GM18499 (cell line): ENCODE results near the gene ATP8B1.
"Not testable (repeated sequence)": the region's sequence is repeated elsewhere in the genome, so short reads cannot be mapped to it uniquely, and the experiment has no call there.

Experiments used
- ATAC-seq: cut with Tn5 transposase; IDR thresholded peaks from one replicate; pipeline ENCODE4 v1.9.1; 2021; ENCODE audit warnings: moderate number of reproducible peaks; ENCODE audit not compliant: insufficient read depth, unreplicated experiment

ATP8B1 gene

DNA sequence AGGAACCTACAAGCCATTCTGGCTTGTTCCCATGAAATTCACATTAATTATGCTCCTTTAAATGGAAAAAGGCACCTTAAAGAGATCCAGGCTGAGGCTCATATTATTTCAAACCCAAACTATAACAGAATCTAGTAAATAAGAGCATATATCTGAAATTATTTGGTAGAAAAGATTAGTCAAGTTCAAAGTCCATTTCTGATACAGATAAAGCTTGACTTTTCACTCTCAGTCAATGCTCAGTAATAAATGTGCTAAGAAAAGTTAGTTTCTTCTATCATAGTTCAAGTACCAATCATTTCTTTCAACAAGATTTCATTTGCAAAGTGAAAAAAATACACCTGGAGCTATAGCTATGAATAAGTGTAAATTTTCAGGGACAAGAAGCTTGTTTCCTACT lies 119.6 kb downstream of the ATP8B1 start:
- ATAC-seq, result no peak

DNA sequence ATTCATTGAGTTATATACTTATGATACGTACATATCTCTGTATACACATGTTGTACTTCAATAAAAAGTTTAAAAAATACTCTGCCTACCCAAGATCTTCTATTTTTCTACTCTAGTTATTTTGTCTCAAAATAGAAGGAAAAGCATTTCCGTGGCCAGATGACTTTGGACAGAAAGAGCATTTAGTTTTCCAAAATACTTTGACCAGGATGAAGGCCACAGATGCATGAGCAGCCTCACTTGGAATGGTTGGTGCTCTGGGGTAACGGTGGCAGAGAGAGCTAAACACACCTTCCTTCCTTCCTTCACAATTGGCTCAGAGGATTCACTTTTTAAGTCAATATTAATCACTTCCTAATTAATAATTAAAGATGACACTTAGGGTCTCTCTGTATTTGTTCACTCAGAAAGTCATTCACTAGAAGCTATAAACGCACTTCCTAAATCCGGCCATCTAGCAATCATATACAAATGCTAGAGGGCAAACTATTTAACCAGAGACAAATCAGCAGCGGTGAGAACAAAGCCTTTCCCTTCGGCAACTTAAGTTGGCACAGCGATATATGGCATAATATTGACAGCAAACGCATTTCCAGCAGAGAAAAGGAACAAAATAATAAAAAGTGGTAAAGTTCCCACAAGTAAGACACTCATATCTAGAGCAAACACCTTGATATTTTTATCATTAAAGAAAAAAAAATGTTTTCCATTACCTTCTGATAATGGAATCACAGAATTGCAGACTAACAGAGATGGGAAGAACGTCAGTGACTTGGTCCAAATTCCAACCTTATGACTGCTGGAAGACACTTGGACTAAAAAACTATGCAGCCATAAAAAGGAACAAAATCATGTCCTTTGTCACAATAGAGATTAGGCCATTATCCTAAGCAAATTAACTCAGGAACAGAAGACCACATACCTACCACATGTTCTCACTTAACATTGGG lies 125.6 kb downstream of the ATP8B1 start:
- no peak for ATAC-seq

DNA sequence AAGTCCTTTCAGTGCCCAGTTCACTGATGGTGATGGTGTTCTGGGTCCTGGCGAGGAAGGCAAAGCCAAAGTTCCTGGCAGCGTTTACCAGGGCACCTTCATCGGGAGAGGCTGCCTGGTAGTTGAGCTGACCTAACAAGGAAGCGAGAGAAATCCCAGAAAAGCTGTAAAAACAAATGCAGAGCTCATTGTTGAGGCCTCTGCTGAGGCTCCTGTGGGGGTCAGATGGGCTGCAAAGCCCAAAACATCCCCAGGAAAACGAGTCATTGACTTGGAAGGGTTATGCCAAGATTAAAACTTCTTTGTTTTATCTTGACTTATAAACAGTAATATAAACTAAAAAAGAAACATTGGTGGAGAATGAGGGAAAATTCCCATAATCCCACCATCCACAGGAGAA lies 128.2 kb downstream of the ATP8B1 start:
- no peak for ATAC-seq

- ATAC-seq, result no peak
These were observed 133.1 kb downstream of the ATP8B1 start for GRCh38 chr18:57670046-57670445.

- no peak for ATAC-seq
These were observed 135.1 kb downstream of the ATP8B1 start for GRCh38 chr18:57668021-57668420.

DNA sequence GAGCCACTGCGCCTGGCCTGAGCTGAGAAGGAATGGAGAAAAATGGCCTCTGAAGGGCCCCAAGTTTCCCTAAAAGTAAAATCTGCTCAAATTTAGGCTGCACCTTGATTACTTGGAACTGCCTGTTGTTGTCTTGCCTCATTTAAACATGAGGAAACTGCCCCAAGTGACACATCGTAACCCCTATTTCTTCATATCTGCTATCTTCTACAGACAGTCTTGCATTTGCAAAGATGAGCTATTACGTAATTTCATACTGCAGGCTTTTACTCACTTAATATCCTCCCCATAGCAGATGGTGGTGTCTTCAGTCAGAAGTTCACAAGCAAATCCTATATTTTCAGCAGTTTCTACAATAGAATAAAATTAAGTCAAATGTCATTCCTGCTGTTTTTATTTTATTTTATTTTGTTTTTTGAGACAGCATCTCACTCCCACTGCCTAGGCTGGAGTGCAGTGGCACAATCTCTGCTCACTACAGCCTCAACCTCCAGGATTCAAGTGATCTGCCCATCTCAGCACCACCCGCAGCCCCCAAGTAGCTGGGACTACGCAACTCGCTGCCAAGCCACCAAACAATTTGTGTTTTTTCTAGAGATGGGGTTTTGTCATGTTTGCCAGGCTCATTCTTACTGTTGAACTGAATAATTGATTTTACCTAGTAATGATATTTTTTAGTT lies 136.2 kb downstream of the ATP8B1 start:
- no peak for ATAC-seq

- no peak for ATAC-seq
These were observed 138.4 kb downstream of the ATP8B1 start for GRCh38 chr18:57664568-57665165.

DNA sequence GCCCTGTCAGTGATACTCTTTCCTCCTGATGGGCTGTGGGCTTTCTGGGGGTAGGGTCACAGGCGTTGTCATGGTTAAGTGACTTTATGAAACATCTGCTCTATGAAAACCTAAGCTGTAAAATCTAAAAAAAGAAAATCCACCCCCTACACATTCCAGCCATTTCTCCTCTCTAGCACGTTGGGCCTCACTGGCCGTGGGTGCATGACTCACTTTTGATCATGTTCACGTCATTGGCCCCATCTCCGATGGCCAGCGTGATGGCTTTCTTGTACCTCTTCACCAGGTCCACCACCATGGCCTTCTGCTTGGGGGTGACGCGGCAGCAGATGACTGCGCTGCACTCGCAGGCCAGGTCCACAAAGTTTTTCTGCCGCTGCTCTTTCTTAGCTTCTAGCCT lies 142.2 kb downstream of the ATP8B1 start:
- no peak for ATAC-seq

DNA sequence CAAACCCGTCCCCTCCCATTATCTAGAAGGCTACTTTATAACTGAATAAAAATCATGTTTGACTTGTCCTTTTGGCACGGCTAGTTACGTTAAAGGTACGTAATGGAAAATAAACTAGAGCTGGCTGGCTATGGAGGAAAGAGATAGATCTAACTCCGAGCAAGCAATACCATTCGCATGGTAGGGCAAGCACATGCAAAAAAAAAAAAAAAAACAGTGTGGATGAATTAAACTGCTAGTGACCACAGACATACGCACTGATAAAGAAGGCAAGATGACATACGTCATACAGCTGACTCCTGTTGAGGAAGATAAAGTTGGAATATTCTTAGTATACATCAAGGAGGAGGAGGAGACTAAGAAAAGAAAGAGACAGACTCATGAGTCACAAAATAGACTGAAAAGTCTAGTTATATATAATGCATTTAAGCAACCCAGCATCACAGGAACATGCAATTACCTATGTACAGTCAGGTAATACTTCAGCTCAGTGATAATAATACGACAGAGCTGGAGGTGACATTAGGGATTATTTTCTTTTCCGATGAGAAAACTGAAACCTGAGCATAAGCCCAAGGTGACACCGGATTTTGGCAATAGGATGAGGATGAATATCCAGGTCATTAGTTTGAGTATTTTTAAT lies 143.5 kb downstream of the ATP8B1 start:
- ATAC-seq, result no peak

- no peak for ATAC-seq
These were observed 145.6 kb downstream of the ATP8B1 start for GRCh38 chr18:57657542-57657941.

DNA sequence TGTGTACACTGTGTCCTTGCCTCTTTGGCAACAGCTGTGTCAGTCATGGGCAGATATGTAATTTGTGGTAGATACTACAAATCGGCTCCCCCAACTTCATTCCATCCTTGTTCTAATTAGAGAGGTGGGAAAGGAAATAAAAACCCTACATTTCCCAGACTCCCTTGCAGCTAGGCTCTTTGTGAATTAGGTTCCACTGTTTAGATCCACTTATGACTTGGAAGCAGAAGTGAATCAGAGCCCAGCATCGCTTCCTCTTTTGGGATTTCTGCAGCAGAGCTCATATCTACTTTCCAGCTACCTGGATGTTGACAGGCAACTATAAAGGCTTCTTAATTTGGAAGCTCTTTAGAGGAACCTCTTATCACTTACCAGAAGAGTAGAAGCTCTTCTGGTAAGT lies 147.4 kb downstream of the ATP8B1 start:
- ATAC-seq, result no peak

- ATAC-seq, result no peak
These were observed 151.2 kb downstream of the ATP8B1 start for GRCh38 chr18:57651914-57652313.

DNA sequence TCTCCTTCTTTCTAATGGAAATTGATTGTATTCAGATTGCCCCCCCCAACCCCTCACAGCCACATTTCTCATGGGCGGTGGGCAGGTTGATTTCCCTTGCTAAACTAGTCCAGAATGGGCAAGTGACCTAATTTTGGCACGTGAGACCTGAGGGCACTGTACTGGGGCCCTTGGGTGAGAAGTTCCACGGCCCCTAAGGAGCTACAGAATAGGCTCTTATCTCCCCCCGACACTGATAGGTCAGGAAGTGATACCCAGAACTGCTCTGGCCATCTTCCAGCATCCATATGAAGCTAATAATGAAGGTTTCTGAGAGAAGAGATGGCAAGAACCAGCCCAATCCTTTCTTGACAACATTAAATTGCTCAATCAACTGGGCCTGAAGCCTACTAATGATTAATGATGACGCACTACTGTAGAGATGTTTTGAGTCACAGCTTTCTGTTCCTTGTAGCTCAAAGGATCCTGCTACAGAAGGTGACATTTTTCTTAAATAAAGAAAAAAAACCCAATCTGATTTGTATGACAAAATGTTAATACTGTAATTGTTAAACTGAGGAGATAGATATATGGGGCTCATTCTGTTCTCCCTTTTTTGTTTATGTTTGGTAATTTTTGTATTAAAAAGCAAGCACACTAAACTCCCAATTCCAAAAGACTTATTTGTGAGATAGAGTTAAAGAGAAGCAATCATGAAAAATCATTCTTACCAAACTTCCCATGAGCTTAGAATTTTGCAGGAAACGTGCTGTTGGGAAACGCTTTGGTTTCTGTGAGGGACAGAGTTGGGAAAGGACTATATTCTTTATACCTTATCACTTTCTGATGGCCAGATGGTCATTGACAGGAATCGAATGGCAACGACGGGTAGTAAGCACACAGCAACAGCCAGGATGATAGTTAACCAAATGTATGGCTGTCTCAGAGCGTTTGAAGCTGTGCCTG lies 153.3 kb downstream of the ATP8B1 start:
- ATAC-seq, result peak; percentile 85

DNA sequence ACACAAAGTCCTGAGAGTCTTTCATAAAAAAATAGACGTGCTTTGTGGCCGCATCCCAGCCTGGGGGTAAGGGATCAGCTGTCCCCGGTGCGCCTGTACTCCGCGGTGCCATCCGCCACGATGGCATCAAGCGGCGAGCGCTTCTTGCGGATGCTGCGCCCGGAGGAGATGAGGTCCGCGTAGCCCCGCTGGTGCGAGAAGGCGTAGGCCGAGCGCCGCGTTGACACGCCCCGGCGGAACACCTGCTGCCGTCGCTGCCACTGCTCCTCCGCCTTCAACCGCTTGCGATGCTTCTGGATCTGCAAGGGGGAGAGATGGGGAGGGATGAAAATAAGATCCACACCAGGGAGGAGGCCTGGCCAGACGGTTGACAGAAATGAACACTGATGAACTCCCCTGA lies 154.7 kb downstream of the ATP8B1 start:
- ATAC-seq, result no peak

- ATAC-seq, result no peak
These were observed 158.6 kb downstream of the ATP8B1 start for GRCh38 chr18:57644540-57644939.

- not testable (repeated sequence) for ATAC-seq
These were observed 159.4 kb downstream of the ATP8B1 start for GRCh38 chr18:57643726-57644125.

DNA sequence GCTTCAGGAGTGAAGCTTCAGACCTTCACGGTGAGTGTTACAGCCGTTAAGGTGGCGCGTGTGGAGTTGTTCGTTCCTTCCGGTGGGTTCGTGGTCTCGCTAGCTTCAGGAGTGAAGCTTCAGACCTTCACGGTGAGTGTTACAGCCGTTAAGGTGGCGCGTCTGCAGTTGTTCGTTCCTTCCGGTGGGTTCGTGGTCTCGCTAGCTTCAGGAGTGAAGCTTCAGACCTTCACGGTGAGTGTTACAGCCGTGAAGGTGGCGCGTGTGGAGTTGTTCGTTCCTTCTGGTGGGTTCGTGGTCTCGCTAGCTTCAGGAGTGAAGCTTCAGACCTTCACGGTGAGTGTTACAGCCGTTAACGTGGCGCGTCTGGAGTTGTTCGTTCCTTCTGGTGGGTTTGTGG lies 160.7 kb downstream of the ATP8B1 start:
- ATAC-seq, result not testable (repeated sequence)

GRCh38 chr18:57640749-57641148 lies 162.4 kb downstream of the ATP8B1 start:
- no peak for ATAC-seq

GRCh38 chr18:57640236-57640635 lies 162.9 kb downstream of the ATP8B1 start:
- no peak for ATAC-seq
